Mammary epithelial cell (primary cell): ENCODE measurements around the gene ZDHHC12.

Experiments
- EZH2 ChIP-seq: IDR thresholded peaks from 2 replicates; pipeline ENCODE4 v1.6.1; 2012; ENCODE audit warnings: low read length, inconsistent platforms, borderline replicate concordance
- TF ChIP-seq, protein P1 (sequence below), 2 donors: IDR thresholded peaks in 1 of 2; conservative IDR thresholded peaks in 1 of 2; 2 replicates each; pipeline ENCODE4 v1.5.1; 2011 to 2012; ENCODE audit warnings: inconsistent platforms in 2 of 2, low read length in 2 of 2, mild to moderate bottlenecking in 2 of 2, control low read depth in 1 of 2, low read depth in 1 of 2; ENCODE audit not compliant: insufficient read depth in 1 of 2; ENCODE audit errors: extremely low read depth in 1 of 2

DNA sequence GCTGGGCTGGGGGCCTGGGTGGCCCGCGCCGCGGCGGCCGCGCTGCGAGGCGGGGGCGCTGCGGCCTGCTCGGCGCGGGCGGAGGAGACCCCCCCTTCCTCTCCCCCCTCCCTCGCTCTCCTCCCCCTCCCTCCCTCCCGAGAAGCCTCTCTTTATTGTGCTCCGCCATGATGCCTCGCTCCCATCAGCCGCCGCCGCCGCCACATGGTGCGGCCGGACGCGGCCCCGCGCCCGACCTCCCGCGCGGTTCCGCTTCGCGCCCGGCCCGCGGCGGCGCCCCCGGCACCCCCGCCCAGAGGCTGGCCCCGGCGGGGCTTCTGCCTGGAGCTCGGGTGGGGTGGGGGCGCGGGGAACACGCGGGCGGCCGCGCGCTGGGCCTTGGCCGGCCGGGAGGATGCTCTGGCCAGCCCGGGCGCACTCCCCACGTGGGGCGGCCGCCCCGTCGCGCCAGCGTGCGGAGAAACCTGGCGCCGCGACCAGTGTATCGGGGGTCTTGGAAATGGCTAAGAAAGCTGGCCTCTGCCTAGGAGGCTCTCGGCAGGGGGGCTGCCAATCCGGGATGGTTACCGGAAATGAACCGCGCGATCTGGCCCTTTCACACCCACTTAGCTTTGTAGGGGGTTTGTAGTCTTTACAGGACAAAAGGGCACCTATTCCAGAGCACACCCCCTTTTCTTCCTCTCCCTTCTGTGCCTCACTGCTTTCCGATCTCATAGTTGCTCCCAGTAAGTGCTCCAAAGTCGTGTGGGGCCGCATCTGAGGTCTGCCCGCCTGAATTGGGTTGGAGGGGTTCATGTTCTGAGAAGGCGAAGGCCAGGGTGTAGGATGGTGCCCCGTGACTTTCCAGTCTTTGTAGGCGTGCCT is 33.9 kb downstream of the ZDHHC12 start:
- TF ChIP-seq, protein P1, sequence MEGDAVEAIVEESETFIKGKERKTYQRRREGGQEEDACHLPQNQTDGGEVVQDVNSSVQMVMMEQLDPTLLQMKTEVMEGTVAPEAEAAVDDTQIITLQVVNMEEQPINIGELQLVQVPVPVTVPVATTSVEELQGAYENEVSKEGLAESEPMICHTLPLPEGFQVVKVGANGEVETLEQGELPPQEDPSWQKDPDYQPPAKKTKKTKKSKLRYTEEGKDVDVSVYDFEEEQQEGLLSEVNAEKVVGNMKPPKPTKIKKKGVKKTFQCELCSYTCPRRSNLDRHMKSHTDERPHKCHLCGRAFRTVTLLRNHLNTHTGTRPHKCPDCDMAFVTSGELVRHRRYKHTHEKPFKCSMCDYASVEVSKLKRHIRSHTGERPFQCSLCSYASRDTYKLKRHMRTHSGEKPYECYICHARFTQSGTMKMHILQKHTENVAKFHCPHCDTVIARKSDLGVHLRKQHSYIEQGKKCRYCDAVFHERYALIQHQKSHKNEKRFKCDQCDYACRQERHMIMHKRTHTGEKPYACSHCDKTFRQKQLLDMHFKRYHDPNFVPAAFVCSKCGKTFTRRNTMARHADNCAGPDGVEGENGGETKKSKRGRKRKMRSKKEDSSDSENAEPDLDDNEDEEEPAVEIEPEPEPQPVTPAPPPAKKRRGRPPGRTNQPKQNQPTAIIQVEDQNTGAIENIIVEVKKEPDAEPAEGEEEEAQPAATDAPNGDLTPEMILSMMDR (conservative IDR thresholded peaks at IDR 0.05 in 1 of 2, IDR thresholded peaks at IDR 0.05 in 1 of 2; ENCODE audit: extremely low read depth in 1 of 2, insufficient read depth in 1 of 2, low read depth in 1 of 2, low read length in 2 of 2), result no peak
- no peak for TF ChIP-seq EZH2
